Stimulated activated CD4-positive, alpha-beta T cell treated with anti-CD3 and anti-CD28 coated beads, Interleukin-12 subunit alpha, Interleukin-12 subunit beta, amount 100 ng/mL, for 4 hours (primary cell): Measurements from ENCODE around the gene MFSD11.
"Not testable (repeated sequence)": the region's sequence is repeated elsewhere in the genome, so short reads cannot be mapped to it uniquely, and the experiment has no call there.

Source experiments
- DNase-seq: peaks from one replicate; pipeline ENCODE4 v3.0.0-alpha.2; 2020

MFSD11 gene

DNA sequence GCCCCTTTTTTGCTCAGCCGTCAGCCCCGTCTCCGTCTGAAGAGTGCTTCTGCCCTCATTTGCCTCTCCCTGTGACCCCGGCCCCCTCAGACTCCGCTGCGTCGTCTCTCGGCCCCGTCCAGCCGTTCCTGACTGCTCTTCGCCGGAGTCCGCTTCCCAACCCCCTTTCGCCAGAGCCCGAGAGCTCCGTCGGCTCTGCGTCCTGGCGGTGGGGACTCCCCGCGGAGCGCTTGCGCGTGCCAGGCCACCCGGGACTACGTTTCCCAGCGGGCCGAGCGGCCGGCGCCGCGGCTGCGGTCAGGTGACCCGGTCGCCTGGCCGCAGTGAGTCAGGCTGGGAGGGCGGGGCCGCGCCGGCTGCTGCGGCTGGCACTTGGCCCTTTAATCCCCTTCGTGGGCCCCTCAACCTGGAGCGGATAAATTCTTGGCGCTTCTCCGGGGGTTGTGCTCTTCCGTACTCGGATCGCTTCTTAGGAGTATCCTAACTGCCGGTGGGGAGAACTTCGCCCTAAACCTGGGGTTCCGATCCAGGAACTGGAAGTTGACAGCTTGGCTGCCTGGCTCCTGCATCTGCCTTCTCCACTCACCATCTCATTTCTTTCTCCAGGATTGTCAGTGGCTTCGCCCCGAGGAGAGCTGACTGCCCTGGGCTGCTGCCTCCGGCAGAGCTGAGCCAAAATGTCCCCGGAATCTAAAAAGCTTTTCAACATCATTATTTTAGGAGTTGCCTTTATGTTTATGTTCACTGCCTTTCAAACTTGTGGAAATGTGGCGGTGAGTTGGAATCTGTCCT lies at the start of gene MFSD11:
Gene MFSD11, plus strand, starts transcription at position 444 of the 792 bp plus-strand sequence. Its CDS starts 234 bp downstream, at position 678.
- peak; percentile 90 for DNase-seq

DNA sequence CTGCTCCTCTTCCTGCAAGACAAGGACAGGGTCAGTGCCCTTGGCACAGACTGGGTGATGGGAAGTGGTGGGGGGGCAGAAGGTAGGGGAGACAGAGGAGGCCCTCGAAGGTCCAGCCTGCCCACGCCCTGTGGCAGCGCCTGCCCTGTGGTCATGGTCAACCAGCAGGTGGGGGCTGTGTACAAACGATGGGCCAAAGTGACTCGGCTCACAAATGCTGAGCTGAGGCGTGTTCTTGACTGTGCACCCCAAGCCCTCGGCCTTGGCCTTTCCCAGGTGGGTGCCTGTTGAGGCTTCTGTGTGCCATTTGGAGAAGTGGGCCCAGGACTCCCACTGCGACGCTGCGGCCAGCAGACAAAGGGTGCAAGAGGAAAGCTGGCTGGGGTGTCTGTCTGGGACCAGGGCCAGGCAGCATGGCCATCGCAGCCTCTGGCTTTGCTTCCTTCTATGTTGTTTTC lies 49.7 kb upstream of the MFSD11 start:
- DNase-seq: no peak

DNA sequence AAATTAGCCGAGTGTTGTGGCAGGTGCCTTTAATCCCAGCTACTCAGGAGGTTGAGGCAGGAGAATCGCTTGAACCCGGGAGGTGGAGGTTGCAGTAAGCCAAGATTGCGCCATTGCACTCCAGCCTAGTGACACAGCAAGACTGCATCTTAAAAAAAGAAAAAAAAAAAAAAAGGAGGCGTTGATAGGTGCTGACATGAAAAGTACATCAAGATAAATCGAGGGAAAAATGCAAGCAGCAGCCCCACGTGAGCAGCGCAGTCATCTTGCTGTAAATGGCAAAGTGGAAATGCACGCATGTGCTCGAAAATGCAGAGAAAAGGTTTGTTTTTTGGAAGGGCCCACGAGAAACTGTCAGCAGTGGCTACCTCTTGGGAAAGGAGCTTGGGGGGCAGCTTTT lies 48.1 kb upstream of the MFSD11 start:
- DNase-seq: no peak

DNA sequence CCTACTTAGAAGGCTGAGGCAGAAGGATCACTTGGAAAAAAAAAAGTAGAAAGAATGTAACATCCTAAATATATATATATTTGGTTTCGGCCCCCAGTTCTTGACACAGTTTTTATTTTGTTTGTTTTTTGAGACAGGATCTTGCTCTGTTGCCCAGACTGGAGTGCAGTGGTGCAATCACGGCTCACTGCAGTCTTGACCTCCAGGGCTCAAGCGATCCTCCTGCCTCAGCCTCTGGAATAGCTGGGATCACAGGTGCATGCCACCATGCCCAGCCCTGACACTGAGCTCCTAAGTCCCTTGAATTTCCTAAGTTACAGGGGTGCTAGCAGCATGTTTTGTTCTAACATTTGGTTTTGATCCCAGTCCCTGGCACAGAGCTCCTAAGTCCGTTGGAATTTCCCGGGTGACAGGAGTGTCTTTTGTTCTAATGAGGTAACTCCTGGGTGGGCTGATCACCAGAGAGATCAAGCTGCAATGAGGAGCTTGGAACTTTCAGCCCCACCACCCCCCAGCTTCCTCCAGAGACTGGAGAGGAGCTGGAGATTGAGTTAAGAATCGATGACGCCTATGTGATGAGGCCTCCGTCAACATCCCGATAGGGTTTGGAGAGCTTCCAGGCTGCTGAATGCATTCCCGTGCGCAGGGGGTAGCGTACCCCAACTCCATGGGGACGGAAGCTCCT lies 47.2 kb upstream of the MFSD11 start:
- DNase-seq: no peak

DNA sequence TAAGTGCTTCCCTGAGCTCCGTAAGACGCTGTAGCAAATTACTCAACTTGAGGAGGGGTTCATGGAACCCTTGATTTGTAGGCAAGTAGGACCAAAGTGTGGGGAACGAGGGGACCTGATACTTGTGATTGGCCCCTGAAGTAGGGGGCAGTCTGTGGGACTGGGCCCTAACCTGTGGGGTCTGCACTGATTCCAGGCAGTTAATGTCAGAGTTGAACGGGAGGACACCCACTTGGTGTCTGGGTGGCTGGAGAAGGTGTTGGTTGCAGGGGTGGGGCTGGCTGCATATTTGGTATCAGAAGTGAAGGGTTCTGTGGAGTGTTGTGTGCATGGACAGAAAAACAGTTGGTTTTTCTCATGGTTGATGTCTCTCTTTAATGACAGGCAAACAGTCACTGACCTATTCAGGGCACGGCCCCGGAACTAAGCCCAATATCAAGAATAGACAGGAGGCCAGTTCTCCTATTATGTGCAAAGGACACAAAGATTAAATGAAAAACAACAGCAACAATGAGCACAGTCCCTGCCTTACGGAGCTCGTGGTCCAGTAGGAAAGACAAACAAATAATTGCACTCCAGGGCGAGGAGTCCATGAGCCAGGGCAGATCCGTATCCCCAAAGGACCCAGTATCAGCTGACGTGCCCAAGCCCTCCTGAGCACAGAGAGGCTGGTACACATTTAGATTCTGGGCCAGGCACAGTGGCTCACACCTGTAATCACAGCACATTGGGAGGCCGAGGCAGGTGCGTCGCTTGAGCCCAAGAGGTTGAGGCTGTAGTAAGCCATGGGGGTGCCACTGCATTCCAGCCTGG lies 46.3 kb upstream of the MFSD11 start:
- no peak for DNase-seq

DNA sequence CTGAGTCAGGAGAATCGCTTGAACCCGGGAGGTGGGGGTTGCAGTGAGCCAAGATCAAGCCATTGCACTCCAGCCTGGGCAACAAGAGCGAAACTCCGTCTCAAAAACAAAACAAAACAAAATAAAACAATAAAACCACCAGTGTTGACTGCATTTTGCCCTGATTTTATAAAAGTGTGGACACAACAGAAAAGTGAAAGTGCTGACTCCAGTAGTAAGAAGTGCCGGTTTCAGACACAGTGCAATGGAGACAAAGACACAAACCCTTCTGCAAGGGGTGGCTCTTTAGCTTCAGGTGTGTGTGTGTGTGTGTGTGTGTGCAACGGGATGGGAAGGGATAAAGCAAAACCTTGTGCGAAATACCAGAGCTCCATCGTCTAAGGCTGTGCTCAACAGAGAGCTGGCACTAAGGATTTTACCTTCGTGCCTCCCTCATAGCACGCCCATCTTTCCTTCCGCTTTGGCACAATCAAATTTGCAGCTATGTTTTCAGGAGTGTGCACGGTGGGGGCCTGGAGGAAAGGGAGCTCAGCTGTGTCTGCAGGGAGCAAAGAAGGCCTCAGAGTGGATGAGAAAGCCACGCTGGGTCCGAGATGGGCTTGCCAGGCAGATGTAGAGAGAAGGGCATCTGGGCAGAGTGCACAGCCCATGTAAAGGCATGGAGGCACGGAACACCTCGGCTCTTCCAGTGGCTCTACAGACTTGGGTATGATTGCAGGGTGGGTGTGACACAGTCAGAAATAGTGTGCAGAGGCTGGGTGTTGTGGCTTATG lies 42.7 kb upstream of the MFSD11 start:
- no peak for DNase-seq

DNA sequence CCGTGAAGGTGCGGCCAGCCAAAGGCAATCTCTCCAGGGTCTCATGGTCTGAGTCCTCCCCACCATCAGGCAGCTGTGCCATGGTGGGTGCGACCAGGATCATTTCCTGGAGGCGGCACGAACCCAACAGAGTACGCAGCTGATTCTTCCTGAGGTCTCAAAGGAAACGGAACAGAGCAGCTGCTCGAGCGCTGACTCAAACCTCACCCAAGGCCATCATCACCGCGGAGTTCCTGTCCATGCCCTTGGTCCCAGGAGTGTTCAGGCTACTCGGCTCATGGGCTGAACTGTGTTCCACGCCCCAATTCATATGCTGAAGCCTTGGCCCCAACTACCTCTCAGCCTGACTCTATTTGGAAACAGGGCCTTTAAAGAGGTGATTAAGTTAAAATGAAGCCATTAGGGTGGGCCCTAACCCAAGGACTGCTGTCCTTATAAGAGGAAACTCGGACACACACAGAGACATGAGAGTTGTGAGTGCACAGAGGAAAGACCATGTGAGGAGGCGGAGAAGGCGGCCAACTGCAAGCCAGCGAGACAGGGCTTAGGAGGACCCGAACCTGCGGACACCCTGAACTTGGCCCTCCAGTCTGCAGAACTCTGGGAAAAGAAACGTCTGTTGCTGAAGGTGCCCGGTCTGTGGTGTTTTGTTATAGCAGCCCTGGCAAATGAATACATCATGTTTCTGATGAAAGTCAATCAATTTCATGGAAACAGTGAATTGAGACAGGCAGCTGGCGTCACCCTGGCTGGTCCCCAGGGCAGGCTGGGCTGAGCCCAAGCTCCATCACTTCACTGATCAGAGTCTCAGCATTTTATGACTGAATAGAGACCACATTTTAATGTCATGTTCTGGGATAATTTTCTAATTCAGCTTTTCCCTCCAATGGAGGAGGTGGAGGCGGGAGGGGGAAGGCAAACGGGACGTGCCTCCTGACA lies 40.9 kb upstream of the MFSD11 start:
- DNase-seq: no peak

DNA sequence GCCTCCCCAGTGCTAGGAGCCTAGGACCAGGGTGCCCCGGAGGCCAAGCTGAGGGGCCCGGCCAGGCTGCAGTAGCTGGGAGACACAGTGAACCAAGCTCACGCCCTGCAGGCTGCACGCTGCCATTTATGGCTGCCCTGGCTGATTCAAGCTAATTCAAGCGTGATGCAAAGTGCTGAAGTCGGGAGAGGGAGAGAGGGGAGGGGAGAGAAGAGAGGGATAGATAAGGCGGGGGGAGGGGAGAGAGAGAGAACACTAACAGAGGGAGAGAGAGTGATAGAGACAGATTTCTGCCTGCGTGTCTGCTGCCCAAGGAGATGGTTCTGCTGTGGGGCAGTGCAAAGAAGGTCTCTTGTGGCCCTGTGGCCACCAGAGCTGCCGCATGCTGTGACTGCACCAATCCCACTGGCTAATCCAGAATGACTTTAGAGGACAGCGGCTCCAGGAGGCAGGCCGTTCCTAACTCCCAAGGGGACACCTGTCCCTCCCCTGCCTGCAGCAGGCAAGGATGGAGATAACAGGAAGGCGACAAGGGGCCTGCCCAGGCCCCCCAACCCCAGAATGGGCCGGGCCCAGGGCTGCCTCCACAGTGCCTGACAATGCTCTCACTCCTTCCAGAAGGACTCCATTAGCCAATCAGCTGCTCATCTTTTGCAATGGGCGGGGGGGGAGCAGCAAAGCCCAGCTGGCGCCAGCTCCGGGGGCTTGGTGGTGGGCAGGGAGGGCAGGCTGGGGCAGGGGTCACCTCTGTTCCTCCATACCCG lies 40.0 kb upstream of the MFSD11 start:
- DNase-seq: no peak

DNA sequence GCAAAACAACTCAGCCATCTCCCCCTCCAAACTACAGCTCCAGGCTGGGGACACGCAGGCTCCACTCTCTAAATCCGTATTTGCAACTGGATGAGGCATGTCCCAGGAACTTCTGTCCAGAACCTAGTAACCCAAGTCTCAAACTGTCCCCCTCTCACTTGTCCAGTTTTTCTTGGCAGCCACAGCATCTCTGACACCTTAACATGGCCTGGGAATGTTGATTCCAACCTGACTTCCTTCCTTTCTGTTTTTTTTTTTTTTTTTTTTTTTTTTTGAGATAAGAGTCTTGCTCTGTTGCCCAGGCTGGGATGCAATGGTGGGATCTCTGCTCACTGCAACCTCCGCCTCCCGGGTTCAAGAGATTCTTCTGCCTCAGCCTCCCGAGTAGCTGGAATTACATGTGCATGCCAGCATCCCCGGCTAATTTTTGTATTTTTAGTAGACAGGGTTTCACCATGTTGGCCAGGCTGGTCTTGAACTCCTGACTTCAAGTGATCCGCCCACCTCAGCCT lies 39.4 kb upstream of the MFSD11 start:
- not testable (repeated sequence) for DNase-seq

DNA sequence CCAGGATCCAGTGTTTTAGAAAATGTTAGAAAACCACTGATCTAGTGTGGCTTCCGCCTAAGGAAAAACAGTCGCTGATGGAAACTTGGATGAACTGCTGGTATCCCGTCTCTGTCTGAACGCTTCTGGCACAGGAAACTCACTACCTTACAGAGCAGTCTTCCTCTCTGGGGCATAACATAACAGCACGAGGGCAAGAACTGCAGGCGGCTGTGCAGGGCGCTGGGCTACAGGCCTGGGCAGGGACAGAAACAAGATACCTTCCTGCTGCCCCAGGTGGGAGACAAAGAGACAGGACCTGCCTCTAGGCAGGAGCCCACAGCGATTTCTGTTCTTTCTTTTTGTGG lies 37.7 kb upstream of the MFSD11 start:
- no peak for DNase-seq

DNA sequence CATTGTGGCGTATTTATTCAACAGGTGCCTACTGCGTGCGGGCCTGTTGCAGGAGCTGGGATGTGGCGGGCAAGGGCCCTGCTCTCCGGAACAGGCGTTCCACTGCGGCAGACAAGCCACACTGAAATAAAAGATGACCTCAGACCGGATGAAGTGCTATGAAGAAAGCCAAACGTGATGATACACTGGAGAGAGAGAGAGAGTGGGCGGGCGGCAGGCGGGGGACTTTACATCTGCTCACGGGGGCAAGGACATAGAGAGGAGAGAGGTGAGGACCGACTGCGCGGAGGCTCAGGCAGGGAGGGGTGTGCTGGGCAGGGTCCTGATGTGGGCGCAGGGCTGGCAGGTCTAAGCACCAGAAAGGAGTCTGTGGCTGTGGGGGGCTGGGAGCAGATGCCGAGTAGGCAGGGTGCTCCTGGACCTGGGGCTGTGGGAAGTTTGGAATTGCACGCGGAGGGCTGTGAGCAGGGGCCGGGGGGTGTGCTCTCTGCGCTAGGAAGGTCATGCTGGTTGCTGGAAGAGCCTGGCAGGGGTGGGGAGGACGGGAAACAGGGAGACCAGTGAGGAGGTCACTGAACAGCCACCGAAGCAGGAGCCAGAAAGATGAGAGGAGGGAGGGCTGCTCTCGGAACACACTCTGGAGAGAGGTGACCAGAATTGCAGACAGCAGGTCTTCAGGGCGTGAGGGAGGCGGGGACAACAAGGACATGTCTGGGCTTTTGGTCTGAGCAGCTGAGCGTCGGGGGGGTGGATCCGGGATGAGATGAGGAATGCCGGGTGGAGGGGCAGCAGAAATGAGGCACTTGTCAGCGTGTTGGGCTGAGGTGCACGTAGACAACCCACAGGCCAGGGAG lies 37.1 kb upstream of the MFSD11 start:
- no peak for DNase-seq

DNA sequence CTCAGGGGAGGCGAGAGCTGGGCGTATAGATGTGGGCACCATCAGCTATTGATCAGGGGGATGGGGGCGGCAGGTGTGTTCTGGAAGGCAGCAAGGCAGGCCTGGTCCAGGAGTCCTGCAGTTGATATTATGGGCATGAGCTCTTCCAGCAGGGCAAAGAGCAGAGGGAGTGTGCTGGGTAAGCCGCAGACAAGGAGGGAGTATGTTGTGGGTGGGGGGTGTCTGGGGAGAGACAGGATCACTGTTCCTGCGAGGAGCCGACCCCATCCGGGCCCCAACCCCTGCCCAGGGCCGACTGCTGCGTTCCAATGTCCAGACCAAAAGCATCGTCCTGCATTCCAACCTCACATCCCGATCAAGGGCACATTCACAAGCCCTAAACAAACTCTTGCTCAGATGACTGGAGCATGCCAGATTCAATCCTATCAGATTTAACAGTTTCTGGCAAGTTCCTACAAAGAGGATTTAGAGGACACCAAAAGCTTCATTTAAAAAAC lies 36.4 kb upstream of the MFSD11 start:
- DNase-seq: no peak

DNA sequence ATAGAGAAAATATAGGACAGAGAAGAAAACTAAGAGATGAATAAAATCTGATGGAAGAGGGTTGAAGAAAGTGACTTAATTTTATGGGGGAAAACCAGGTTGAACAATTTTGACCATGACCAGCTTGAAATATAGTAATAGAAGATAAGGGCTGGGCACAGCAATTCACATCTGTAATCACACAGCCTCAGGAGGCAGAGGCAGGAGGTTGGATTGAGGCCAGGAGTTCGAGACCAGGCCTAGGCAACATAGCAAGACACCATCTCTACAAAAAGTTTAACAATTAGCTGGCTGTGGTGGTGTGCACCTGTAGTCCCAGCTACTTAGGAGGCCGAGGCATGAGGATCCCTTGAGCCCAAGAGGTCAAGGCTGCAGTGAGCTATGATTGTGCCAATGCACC lies 35.8 kb upstream of the MFSD11 start:
- no peak for DNase-seq

DNA sequence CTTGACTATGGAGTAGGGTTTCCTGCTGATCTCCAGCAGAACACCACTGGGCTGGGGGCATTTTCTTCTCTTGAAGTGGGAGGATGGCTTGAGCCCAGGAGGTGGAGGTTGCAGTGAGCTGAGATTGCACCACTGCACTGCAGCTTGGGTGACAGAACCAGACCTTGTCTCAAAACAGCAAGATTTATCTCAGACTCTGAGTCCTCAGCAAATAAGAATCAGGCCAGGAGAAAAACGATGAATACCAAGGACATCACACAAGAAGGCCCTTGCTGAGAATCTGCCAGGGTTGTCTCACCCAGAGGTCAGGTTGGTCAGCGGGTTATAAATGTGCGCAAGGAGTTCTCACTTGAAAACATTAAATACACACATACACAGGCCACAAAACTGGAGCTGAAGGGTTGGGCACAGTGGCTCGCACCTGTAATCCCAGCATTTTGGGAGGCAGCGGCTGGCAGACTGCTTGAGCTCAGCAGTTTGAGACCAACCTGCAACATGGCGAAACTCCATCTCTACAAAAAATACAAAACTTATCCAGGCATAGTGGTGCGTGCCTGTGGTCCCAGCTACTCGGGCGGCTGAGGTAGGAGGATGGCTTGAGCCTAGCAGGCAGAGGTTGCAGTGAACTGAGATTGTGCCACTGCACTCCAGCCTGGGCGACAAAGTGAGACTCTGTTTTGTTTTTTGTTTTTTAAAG lies 34.8 kb upstream of the MFSD11 start:
- DNase-seq: no peak

DNA sequence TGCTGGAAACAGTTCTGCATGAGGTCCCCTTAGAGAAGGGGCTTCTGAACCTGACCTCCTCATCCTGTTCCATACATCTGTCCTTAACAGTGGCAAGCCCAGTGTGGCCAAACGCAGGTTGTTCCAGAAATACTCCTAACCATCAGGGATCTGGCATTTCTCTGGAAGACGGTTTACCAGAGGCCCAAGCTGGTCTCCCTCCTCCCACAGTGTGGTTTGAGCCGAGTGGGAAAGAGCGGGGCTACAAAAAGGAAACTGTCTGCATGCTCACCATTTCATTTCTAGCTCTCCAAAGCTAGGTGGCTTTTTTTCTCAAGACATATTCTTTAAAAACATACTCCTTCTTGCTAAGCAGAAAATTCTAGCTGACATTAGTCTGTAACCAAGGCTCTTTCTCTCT lies 33.1 kb upstream of the MFSD11 start:
- DNase-seq: no peak

DNA sequence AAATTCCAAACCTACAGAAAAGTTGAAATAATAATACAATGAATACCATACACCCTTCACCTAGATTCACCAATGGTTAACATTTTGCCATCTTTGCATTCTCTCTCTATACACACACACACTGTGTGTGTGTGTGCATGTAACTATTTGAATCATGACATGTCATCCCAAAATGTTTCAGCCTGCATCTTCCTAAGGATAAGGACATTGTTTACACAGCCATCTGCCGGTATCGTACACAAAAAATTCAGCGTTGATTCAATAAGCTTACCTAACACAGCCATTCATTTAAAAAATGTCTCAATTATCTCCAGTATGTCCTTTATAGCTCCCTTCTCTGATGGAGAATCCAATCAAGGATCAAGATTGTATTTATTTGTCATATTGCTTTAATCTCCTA lies 31.1 kb upstream of the MFSD11 start:
- DNase-seq: no peak

DNA sequence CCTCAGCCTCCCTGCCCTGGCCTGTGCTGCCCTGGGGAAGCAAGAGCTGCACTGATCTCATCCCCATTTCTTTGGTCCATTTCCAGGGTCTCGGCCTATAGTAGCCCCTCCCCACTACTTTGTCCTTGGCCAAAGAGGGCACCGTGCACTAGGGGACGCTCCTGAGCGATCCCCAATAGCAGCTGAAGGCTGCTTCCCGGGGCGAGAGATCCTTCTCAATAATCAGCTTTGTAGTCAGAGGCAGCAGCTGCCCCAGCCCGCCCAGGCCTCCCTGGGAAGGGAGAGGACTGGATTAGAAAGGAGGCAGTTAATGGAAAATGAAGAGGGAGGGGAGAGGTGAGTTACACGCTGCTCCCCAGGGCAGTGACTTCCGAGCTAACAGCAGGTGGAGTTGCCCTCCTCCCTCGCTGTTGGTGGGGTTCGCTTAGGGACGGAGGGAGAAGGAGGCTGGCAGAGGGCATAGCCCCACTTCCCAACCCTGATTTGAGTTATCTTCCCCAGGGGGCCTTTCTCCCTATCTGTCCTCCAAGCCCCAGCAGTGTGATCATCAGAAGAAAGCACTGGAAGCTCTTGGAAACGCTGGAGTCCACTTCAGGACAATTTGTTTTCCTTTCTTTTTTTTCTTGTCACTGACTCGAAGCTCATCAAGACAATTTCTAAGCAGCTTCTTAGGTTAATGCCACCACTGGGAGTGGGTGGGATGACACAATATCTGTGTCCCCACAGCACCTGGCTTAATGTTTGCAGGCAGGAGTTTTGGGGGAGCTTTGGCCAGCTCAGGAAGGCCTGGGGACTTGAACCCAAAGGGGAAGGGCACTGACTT lies 29.7 kb upstream of the MFSD11 start:
- DNase-seq: no peak
